Dedifferentiated amniotic fluid mesenchymal stem cell (primary cell): ENCODE data around the gene RAMAC.
"Not testable (repeated sequence)": the region's sequence is repeated elsewhere in the genome, so short reads cannot be mapped to it uniquely, and the experiment has no call there.

ENCODE experiments used
- DNase-seq: peaks from one replicate; pipeline ENCODE4 v3.0.0-alpha.2; 2016; ENCODE audit errors: extremely low spot score

Gene RAMAC

DNA sequence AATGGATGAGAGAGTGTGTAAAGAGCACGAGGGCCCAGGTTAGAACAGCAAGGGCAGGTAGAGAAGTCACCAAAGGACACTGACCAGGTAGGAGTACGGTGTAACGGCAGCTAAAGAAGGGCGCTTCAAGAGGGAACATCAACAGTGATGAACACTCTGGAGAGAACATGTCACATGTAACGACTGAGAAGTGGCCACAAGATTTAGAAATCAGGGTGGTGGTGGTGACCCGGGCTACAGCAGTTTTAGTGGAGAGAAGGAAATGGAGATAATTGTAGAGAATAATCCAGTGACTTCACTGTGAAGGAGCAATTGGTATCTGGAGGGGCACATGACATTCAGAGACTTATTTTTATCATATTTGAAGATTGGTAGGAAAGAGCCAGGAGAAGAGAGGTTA, 26.6 kb downstream of the RAMAC start:
- no peak for DNase-seq

GRCh38 chr15:83014205-83014653, 28.2 kb downstream of the RAMAC start:
- no peak for DNase-seq

- no peak for DNase-seq
These were observed 29.4 kb downstream of the RAMAC start for GRCh38 chr15:83015361-83015760.

DNA sequence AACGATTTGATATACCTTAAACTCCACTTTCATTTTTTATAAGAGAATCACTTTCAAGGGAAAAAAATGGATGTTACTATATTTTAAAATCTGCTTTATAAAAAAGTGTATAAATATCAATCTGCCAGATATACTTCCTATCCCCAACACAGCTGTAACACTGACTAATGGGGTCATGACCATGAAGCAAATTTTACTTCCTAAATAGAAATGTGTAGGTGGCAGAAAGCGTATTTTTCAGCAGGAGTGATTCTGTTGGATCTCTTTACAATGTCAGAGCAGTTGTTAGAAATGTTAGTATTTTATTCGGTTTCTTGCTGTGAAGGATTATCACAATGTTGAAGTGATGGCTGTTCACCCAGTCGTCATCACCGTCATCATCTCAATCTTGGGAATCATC, 30.9 kb downstream of the RAMAC start:
- DNase-seq = no peak

- no peak for DNase-seq
These were observed 32.4 kb downstream of the RAMAC start for GRCh38 chr15:83018436-83018835.

DNA sequence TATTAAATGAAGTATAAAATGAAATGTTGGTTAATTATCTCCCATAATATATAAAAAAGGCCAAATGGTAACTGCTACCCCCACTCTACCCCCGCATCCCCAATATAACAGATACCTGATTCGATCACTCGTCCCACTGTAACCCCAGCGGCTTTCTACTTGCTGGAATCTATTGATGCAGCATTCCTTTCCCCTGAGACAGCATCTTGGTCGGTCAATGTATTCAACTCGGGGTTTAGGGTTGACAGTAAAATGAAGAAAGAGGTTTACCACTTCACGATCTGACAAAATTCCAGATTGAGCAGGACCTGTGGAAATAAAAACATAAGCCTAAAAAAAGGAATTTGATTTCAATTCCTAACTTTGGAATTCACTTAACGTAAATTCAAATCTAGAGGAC, 44.0 kb downstream of the RAMAC start:
- no peak for DNase-seq

DNA sequence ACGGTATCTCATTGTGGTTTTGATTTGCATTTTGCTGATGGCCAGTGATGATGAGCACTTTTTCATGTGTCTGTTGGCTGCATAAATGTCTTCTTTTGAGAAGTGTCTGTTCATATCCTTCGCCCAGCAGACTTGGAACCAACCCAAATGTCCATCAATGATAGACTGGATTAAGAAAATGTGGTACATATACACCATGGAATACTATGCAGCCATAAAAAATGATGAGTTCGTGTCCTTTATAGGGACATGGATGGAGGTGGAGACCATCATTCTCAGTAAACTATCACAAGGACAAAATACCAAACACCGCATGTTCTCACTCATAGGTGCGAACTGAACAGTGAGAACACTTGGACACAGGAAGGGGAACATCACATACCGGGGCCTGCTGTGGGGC, 45.2 kb downstream of the RAMAC start:
- not testable (repeated sequence) for DNase-seq

GRCh38 chr15:83036253-83036652, 50.2 kb downstream of the RAMAC start:
- DNase-seq = no peak

GRCh38 chr15:83039206-83039605, 53.2 kb downstream of the RAMAC start:
- no peak for DNase-seq
